Stimulated activated CD8-positive, alpha-beta memory T cell treated with anti-CD3 and anti-CD28 coated beads, Interleukin-4, amount 100 ng/mL, for 1 hour (primary cell): ENCODE data around the gene DDA1.

Source experiments
- DNase-seq, 2 donors: peaks; one replicate each; pipeline ENCODE4 v3.0.0-alpha.2; 2020; ENCODE audit warnings: low read depth in 2 of 2, low spot score in 1 of 2

Gene DDA1

DNA sequence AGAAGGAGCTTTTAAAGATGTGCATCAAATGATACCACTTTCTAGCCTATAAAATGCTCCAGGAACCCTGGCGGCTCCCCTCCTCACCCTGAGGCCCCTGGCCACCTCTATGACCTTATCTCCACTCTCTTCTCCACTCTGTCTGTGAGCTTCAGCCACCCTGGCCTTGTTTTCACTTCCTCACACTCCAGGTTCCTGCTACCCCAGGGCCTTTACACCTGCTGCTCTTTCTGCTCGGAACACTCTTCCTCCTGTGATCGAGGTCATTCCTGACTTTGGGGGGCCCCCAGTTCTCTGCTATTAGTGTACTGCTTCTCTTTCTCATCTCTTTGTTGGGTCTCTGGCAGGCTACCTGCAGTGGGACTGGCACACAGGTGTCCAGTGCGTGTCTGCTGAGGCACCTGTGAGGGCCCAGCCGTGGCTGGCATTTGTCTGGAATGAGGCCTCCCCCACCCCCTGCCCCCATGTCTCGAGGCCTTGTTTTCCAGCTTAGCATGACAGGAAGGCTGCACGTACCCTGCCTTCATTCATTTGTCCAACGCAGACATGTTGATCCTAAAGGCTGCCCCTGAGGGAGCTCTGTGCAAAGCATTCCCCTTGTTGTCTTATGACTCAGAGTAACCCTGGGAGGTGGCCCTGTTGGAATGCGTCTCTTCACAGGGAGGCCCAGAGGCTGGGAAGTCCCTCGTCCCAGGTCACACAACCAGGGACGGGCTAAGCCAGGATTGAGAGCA is 2.3 kb downstream of the DDA1 start:
- DNase-seq: no peak

DNA sequence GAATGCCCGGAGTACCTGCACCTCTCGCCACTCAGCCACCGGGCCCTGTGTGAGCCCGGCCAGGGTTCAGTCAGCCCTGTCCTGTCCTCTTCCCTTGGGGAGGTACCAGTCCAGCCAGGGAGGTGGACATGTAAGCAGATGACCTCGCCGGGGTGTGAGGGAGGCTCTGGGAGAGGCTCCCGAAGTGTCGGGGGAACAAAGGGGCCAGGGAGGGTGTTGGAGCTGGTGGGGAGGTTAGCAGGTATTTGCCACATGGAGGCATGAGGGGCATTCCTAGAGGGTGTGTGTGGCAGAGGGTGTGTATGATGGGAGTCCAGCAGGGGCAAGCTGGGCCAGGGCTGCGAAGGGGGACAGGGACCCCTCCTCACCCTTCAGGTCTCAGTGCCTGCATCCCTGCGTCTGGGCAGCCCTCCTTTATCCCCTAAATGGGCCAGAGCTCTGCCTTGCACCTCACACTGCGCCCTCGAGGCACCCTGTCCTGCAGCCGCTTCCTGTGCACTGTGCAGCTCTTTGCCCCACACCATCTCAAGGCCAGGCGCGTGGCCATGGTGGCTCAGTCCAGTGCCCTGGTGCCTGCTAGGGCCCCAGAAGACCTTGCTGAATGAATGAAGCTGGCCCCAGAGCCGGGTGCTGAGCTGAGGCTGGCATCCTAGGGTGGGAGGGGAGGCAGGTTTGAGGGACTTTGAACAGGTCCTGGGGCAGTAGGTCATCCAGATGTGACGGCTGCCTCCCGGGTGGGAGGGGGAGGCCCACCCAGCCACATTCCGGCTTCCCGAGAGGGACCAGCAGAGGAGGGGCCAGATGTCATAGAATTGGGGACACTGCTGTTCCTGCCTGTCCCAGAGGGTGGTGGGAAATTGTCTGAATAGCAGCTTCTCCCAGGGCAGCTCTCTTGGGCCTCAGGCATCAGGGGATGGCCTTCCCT is 3.1 kb downstream of the DDA1 start:
- no peak for DNase-seq

DNA sequence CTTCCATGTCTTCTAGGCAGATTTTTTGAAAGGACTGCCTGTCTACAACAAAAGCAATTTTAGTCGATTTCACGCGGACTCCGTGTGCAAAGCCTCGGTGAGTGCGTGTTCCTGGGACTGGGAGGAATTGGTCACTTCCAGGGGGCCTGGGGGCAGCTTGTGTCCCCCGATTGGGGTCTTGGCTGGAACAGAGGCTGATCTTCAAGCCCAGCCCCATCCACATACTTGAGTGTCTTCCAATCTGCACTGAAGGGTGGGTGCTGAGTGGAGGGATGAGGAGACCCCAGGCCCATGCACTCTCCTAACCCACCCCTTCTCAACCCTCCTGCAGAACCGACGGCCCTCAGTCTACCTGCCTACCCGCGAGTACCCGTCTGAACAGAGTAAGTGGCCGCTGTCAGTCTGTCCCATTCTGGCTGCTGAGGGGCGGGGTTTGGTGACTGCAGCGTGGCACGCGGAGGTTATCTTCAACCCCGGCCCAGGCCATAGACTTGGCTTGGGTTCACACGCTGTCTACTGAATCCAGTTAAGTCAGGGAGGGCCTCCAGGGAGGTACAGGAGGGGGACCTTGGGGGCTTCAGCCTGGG is 4.7 kb downstream of the DDA1 start:
- no peak for DNase-seq

DNA sequence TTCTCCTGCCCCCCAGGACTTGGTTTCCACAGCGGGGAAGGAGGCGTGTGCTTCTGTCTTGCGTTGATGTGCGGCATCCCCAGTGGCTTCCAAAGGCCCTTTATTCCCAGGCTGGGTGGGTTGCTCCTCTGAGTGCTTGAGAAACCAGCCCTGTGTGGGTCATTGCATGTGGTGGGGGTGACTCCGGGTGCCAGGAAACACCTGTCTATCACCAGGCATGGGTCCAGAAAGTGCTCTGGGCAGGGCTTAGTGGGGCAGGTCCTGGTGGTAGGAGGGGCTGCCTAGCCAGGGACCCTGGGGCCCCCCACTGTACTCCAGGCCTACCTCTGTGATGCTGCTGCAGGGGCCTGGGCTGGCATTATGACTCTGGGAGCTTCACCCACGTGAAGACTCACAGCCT is 9.6 kb downstream of the DDA1 start:
- no peak for DNase-seq

DNA sequence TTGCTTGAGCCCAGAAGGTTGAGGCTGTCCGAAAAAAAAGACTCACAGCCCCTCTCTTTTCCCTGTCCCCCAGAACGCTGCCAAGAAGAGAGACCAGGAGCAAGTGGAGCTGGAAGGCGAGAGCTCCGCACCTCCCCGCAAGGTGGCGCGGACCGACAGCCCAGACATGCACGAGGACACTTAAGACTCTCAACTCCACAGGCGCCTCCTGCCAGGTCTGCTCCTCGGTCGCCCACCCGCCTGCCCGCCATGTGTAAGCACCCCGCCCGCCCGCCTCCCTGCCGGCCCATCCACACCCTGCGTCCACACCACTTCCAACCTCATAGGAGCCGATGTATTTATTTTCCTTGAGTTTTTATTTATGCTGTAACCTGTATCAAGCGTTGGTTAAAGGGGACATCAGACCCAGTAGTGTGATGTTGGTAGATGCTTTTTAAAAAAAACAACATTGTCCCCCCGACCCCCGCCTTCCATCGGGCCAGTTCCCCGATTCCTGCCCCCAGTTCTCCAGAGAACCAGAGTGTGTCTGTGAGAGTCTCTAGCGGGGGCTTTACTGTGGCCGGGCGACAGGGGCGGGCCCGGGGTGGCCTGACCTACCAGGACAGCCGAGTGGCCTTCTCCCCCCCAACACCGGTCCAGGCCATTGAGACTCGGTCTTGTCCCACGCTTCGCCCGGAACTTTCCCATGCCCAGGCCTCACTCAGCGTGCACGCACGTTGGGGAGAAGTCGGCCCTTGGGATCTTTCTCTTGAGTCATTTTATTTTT is 10.3 kb downstream of the DDA1 start:
- DNase-seq: no peak

DNA sequence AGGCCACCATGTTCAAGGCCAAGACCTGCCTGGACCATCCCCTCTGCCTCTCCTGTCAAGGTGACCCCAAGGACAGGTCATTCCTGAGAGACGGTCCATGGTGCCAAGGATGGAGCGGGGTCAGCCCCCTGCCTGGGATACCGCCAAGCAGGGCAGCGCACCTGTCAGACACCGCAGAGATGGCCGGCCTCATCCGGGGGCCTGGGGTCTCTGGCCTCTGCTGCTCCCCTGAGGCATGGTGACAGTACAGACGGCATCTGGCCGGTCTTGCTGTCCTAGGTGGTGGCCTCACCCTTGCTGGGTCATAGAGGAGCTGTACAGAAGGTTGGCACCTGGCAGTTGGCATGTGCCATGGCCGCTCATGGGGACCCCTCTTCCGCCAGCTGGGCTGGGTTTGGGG is 11.1 kb downstream of the DDA1 start:
- DNase-seq: no peak

DNA sequence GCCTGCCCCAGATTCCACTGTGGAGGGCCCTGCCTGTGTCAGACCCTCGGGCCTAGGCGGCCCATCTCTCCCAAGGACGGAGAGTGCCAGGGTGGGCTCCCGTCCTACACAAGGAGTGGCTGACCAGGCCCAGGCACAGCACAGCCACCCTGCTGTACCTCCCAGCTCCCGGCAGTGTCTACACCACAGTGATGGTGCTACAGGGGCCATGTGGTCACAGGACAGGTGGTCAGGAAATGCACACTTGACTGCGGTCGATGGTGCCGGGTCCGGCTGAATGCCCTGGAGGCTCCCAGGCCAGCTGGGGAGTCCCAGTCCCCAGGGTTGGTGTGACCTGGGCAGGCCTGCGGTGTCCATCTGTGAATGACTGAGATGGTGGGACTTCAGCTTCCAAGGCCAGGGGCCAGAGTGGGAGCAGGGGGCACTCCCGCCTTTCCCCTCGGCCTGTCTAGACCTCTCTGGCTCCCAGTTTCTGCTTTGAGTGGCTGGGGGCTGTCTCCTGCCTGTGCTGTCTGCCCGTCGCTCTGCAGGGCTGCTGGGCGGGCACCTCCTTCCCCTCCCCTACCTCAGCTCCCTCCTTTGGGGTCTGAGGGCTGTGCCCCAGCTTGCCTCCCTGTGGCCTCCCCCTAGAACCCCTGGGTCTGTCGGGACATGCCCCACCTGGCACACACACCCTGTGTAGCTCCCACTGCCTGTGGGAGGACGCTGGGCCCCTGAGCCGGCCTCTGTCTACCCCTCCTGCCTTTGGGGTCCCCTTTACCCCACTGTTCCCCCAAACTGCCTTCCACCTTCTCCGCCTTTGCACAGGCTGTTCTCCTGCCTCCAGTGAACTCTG is 12.5 kb downstream of the DDA1 start:
- DNase-seq: no peak

DNA sequence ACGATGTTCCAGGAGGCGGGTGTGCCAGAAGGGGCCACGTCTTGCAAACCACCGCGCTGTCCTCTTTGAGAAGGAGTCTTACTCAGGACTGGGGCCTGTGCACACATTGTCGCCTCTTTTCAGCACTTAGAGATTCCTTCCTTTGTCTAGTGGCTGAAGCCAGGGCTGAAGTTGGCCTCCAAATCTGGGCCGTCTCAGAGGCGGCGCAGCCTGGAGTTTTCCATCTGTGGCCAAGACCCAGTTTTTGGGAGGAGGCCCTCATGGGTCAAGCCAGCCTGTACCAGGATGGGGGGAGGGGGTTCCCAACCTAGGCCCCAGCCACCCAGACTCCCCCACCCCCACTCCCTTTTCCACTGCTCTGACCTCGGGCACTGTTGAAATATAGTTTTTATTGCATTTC is 13.5 kb downstream of the DDA1 start:
- no peak for DNase-seq

DNA sequence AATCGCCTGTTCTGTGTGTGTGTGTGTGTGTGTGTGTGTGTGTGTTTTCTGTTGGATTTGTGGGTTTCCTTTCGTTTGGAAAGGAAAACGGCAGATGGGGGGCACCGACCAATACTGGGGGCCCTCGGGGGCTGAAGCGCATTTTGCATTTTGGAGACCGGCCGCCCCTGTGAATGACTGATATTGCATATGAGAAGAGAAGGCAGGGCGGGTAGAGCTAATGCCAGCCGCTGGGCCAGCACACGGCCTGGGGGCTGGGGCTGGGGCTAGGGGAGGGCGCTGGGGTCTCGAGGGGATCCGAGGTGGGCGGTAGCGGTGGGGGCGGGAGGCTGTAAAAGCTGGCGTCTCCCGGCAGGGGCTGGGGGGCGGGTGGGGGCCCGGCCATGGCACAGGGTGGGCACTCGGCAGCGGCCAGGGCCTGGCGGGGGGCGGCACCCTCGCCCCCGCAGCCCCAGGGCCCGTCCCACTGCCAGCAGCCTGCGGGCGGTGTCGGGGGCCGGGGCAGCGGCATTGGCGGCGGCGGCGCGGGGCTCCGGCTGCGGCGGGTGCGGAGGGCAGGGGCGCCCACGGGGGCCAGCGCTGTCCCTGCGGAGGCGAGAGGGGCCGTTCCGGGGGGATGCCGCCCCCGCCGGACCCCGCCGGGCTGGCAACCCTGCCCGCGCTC is 14.1 kb downstream of the DDA1 start:
- DNase-seq: no peak

DNA sequence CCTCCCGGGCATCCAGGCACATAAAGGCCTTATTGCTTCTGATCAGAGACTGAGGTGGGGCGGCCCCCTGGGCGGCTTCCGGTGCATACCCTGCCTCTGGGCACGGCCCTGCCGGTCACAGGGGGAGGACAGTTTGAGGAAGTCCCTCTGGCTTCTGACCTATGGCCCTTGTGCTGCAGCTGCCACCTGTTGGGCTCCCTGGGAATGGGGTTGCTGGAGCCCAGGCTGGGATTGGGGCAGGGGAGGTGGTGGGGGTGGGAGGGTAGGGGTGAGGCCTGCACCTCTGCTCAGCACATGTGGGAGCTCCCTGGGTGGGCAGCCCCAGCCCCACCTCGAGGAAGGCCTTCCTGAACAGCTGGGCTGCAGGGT is 14.6 kb downstream of the DDA1 start:
- DNase-seq: no peak

DNA sequence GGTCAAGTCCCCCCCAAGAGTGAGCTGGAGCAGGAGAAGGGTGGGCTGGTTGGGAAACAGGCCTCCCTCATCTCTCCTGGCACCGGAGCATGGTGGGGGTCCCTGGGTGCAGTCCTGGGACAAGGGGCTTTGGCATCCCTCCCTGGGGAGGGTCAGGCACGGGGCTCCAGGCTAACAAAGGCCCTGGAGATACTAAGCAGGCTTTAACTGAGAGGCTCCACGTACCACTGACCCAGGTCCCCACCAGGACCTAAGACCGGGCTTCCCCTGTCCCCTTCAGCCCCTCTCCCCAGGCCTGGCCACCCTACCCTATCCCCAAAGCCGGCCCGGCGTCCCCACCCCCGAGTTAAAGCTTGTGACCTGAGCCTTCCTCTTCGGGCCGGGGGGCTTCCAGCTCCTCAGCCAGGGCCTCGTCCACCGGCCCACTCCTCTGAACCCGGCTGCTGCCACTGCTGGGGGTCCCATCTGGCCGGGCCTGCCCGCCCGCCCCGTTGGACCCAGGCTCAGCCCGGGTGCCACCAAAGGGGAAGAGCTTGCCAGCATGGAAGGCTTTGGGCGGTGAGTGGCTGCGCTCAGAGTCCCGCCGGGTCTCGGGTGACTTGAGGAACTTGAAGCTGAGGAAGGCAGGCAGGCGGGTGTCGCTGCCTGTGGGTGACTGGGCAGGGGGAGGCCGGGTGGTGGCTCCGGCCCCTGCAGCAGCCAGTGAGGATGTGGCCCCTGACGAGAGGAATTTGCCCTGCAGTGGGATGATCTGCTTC is 15.2 kb downstream of the DDA1 start:
- DNase-seq: no peak

DNA sequence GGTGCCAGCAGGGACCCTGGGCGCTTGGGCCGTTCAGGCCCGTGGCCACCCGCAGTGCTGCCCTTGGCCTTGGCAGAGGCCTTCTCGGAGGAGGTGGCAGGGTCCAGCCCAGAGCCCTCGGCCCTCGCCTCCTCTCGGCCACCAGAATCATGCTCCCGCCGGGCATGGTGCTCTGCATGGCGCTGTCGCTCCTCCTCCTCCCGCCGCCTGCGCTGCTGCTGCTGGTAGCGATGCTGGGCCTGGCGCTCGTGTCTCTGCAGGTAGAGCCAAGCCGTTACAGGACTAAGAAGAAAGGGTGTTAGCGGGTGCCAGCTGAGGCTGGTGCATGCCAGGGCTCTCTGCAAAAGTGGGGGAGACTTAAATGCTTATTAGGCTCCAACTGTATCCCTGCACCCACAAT is 15.8 kb downstream of the DDA1 start:
- no peak for DNase-seq

DNA sequence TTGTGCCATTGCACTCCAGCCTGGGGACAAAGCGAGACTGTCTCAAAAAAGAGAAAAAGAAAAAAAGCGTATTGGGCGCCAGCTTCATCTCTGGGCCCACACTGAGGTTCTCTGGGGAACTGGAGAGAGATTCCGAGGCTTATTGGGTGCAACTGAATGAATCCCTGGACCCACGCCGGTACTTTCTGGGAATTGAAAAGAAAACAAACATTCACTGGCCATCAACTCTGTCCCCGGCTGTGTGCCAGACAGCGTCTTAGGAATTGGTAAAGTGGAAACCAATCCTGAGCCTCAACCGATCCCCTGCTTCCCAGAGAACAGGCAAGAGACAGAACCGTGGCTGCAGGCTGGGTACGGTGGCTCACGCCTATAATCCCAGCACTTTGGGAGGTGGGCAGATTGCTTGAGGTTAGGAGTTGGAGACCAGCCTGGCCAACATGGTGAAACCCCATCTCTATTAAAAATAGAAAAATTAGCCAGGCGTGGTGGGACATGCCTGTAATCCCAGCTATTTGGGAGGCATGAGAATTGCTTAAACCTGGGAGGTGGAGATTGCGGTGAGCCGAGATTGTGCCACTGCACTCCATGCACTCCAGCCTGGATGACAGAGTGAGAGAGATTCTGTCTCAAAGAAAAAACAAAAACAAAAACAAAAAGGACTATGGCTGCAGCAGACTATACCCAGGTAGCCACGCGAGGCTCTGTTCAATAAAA is 16.7 kb downstream of the DDA1 start:
- no peak for DNase-seq

DNA sequence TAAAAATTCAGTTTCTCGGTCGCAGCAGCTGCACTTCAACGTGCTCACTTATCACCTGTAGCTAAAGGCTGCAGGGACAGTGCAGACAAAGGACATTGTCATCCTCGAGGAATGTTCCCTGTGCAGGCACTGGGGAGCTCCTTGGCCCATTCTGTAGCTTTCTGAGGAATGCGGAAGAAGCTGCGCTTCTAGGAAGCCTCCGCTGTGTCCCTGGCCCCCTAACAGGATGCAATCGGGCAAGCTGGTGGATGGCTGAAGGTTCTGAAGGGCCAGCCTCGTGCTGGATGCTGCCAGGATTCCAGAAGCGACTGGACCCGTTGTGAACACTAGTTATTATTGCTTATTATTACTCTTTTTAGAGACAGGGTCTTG is 17.2 kb downstream of the DDA1 start:
- DNase-seq: no peak

DNA sequence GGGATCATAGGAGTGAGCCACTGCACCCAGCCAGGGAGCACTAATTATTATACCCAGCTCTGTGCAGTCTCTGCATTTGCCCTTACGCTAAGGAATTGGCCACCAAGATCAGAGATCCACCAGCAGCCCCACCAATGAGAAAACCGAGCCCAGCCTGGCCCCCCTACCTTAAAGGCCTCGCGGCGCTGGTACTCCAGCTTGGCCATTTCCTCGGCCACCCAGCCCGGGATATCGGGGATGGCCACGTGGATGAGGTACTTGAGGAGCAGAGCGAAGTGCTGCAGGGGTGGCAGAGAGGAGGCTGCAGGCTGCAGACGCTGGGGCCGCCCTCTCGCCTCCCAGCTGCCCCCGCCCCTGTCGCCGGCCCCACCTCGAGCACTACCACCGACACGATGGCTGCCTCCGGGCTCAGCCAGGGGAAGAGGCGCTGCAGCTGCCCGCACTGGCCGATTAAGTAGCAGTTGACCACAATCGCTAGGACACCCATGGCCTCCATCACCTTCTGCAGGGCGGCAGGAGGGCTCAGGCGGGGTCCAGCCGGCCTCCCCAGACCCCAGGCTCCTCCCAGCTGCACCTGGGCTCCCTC is 17.8 kb downstream of the DDA1 start:
- DNase-seq: no peak

DNA sequence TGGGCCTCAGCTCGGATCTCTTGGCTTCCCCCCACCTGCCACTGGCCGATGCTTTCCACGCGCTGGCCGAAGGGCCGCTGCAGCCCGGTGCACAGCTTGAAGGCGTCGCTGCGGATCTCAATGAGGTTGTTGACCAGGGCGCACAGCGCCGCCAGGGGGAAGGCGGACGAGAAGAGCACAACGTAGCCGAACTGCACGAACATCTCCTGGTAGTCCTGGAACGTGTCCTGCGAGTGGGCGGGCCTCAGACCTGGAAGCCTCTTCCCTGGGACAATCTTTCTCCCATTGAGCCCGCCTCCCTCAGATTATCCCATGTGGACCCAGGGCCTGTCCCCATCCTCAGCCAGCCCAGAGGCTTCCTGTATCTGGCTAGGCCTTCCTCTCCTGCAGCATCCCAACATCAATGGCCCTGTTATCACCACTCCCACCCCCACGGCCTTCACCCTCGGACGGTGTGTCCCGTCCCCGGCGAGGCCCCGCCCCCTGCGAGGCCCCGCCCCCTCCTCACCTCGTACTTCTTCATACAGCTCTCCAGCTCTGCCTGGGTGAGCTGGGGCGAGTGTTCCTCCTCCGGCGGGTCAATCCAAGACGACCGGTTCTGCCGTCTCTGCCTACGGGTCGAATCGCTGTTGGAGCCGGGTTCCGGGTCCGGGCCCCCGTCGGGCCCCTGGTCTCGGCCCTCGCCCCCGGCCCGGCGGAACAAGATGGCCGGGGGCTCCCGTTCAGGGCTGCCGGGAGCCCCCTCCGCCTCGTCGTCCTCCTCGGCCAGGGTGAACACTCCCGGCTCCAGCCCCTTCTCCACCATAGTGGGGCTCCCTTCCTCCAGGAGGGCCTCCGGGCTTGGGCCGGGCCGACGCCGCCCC is 18.5 kb downstream of the DDA1 start:
- DNase-seq: no peak
